Neural crest cell (in vitro differentiated cells): ENCODE measurements around the gene CD160. TPM values are rescaled to one million over a fixed set of nuclear protein-coding genes. Genes with fewer than 3 reads are reported as not detected.
"Not testable (repeated sequence)": the region's sequence is repeated elsewhere in the genome, so short reads cannot be mapped to it uniquely, and the experiment has no call there.

Experiments used
- DNase-seq: peaks from one replicate; pipeline ENCODE4 v3.0.0; 2021; ENCODE audit warnings: low read depth, mixed read lengths, low spot score
- H3K27ac Mint-ChIP-seq: one replicate; pipeline ENCODE4 v1.8.0; 2021; ENCODE audit warnings: mild to moderate bottlenecking, mixed read lengths; ENCODE audit not compliant: unreplicated experiment
- H3K27me3 Mint-ChIP-seq: 2 replicates; pipeline ENCODE4 v1.8.0; 2021; ENCODE audit warnings: low read depth, mild to moderate bottlenecking, mixed read lengths
- H3K36me3 Mint-ChIP-seq: 2 replicates; pipeline ENCODE4 v1.8.0; 2021; ENCODE audit warnings: low read depth, mild to moderate bottlenecking, mixed read lengths
- H3K4me1 Mint-ChIP-seq: 2 replicates; pipeline ENCODE4 v1.8.0; 2021; ENCODE audit warnings: mixed read lengths
- H3K4me3 Mint-ChIP-seq: one replicate; pipeline ENCODE4 v1.8.0; 2021; ENCODE audit warnings: mild to moderate bottlenecking, mixed read lengths
- H3K9me3 Mint-ChIP-seq: 2 replicates; pipeline ENCODE4 v1.8.0; 2021; ENCODE audit warnings: mixed read lengths
- total RNA-seq: library from RNA; stranded (reverse); gene quantifications from 2 replicates; pipeline ENCODE4 v1.2.1, GENCODE V29; 2021
- TF ChIP-seq, protein P1 (sequence below): fragments of 200-600 bp; sonication (generic); conservative IDR thresholded peaks from 2 replicates; pipeline ENCODE4 v1.5.0; 2021; ENCODE audit warnings: antibody characterized with exemption, mild to moderate bottlenecking

Gene CD160
- total RNA-seq, 1 donor from 2014 or later, result not detected

DNA sequence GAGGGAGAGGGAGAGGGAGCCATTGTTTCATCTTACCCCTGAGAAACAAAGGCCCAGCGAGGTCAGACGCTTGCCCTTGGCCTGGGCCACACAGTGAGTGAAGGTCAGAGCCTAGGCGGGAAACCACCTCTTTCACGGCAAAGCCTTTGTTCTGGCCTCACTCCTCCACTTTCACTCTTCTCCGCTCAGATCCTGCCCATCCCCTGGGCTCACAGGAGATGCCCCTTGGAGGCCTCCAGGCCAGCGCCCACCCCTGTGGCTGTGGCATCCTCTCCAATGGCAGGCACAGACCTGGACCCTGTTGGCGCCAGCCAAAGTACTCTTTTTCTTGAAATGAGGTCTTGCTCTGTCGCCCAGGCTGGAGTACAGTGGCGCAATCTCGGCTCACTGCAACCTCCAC, 48.7 kb downstream of the CD160 start:
- not testable (repeated sequence) for H3K4me1 Mint-ChIP-seq, DNase-seq, H3K27ac Mint-ChIP-seq, H3K27me3 Mint-ChIP-seq, H3K9me3 Mint-ChIP-seq, H3K4me3 Mint-ChIP-seq
- H3K36me3 Mint-ChIP-seq, result peaks cover 46% of the 10 kb centered on the region

DNA sequence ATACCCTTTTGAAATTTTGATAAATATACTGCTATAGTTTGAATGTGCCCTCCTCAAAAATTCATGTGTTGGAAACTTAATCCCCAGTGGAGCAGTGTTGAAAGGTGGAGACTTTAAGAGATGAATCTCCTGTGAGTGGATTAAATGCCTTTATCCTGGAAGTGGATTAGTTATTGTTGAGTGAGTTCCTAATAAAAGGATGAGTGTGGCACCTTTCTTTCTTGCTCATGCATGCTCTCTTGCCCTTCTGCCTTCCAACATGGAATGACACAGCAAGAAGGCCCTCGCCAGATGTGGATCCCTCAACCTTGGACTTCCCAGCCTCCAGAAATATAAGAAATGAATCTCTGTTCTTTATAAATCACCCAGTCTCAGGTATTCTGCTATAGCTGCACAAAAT, 51.8 kb downstream of the CD160 start:
- Mint-ChIP-seq H3K4me3 (no peak overlapping the region), H3K4me1 (peaks cover 8% of the 10 kb centered on the region), H3K9me3 (no peaks in the 10 kb centered on the region), H3K27ac (no peak overlapping the region), H3K27me3 (no peaks in the 10 kb centered on the region), H3K36me3 (peaks cover 40% of the 10 kb centered on the region)
- DNase-seq, result no peak
- TF ChIP-seq, protein P1, sequence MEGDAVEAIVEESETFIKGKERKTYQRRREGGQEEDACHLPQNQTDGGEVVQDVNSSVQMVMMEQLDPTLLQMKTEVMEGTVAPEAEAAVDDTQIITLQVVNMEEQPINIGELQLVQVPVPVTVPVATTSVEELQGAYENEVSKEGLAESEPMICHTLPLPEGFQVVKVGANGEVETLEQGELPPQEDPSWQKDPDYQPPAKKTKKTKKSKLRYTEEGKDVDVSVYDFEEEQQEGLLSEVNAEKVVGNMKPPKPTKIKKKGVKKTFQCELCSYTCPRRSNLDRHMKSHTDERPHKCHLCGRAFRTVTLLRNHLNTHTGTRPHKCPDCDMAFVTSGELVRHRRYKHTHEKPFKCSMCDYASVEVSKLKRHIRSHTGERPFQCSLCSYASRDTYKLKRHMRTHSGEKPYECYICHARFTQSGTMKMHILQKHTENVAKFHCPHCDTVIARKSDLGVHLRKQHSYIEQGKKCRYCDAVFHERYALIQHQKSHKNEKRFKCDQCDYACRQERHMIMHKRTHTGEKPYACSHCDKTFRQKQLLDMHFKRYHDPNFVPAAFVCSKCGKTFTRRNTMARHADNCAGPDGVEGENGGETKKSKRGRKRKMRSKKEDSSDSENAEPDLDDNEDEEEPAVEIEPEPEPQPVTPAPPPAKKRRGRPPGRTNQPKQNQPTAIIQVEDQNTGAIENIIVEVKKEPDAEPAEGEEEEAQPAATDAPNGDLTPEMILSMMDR, result no peak

GRCh38 chr1:145773423-145773822, 54.1 kb downstream of the CD160 start:
- H3K27ac Mint-ChIP-seq, result peak overlapping the region; percentile 52
- H3K4me1 Mint-ChIP-seq, result peaks cover 8% of the 10 kb centered on the region
- peaks cover 31% of the 10 kb centered on the region for H3K36me3 Mint-ChIP-seq
- H3K4me3 Mint-ChIP-seq, result no peak overlapping the region
- TF ChIP-seq, protein P1, result no peak
- H3K9me3 Mint-ChIP-seq, result no peaks in the 10 kb centered on the region
- H3K27me3 Mint-ChIP-seq, result no peaks in the 10 kb centered on the region
- DNase-seq, result no peak

GRCh38 chr1:145777357-145778145, 58.3 kb downstream of the CD160 start:
- TF ChIP-seq, protein P1, result no peak
- Mint-ChIP-seq H3K27ac (no peak overlapping the region), H3K4me3 (no peak overlapping the region)

GRCh38 chr1:145778146-145778540, 58.8 kb downstream of the CD160 start:
- Mint-ChIP-seq H3K36me3 (peaks cover 7% of the 10 kb centered on the region), H3K27ac (no peak overlapping the region), H3K27me3 (no peaks in the 10 kb centered on the region), H3K4me3 (no peak overlapping the region), H3K9me3 (no peaks in the 10 kb centered on the region), H3K4me1 (peaks cover 8% of the 10 kb centered on the region)
- DNase-seq, result no peak
- TF ChIP-seq, protein P1, result no peak

More at GRCh38 chr1:145777357-145778145, 58.3 kb downstream of the CD160 start:
- Mint-ChIP-seq H3K9me3 (no peaks in the 10 kb centered on the region), H3K36me3 (peaks cover 12% of the 10 kb centered on the region), H3K27me3 (no peaks in the 10 kb centered on the region), H3K4me1 (peaks cover 8% of the 10 kb centered on the region)
- DNase-seq, result no peak
